ENCODE data around the gene RNF44. TPM values are rescaled to one million over a fixed set of nuclear protein-coding genes. Genes with fewer than 3 reads are reported as not detected.

The RNF44 gene
- total and polyA plus RNA-seq, 4 donors = 3.2 to 6.4 (median 4.7) TPM

DNA sequence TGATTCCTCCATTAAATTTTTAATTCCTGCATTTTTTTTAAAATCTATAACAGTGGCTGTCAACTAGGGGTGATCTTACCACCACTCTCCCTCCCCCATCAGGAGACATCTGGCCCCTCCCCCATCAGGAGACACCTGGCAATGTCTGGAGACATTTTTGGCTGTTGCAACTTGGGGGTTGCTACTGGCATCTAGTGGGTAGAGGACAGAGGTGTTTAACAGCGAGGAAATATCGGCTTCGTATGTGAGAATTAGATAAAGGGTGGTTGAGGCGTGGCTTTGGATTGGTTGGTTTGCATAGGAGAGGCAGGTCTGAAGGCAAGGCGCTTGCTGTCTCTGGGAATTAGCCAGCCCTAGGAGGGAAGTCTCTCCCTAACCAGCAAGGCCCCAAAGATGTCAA is 22.5 kb upstream of the RNF44 start:
- no peak overlapping the region for H3K9ac ChIP-seq (ENCODE audit: low read depth in 1 of 2, low read length in 2 of 2)
- H3K4me3 ChIP-seq (ENCODE audit: low read depth in 1 of 3, low read length in 3 of 3) = no peak overlapping the region
- H3K27ac ChIP-seq (ENCODE audit: low read depth in 1 of 2, low read length in 2 of 2) = no peak overlapping the region
- no peaks in the 10 kb centered on the region for H3K4me1 ChIP-seq (ENCODE audit: control insufficient read depth in 4 of 4, insufficient read depth in 4 of 4, low read length in 3 of 4)
- no peaks in the 10 kb centered on the region for H3K9me3 ChIP-seq (ENCODE audit: control insufficient read depth in 4 of 4, low read length in 3 of 4)
- H3K36me3 ChIP-seq (ENCODE audit: control insufficient read depth in 4 of 4, insufficient read depth in 3 of 4, low read depth in 1 of 4, low read length in 3 of 4) = no peaks in the 10 kb centered on the region
- 70% methylated on average over 5 of the region's 5 CpGs for WGBS
- no peak for DNase-seq (ENCODE audit: low spot score)
- TF ChIP-seq YY1 (IDR thresholded peaks at IDR 0.05) = no peak
- TF ChIP-seq, protein P1, sequence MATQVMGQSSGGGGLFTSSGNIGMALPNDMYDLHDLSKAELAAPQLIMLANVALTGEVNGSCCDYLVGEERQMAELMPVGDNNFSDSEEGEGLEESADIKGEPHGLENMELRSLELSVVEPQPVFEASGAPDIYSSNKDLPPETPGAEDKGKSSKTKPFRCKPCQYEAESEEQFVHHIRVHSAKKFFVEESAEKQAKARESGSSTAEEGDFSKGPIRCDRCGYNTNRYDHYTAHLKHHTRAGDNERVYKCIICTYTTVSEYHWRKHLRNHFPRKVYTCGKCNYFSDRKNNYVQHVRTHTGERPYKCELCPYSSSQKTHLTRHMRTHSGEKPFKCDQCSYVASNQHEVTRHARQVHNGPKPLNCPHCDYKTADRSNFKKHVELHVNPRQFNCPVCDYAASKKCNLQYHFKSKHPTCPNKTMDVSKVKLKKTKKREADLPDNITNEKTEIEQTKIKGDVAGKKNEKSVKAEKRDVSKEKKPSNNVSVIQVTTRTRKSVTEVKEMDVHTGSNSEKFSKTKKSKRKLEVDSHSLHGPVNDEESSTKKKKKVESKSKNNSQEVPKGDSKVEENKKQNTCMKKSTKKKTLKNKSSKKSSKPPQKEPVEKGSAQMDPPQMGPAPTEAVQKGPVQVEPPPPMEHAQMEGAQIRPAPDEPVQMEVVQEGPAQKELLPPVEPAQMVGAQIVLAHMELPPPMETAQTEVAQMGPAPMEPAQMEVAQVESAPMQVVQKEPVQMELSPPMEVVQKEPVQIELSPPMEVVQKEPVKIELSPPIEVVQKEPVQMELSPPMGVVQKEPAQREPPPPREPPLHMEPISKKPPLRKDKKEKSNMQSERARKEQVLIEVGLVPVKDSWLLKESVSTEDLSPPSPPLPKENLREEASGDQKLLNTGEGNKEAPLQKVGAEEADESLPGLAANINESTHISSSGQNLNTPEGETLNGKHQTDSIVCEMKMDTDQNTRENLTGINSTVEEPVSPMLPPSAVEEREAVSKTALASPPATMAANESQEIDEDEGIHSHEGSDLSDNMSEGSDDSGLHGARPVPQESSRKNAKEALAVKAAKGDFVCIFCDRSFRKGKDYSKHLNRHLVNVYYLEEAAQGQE (IDR thresholded peaks at IDR 0.05) = no peak
- TF ChIP-seq RAD21 (IDR thresholded peaks at IDR 0.05) = no peak
- no peaks in the 10 kb centered on the region for H3K27me3 ChIP-seq (ENCODE audit: control insufficient read depth in 4 of 4, insufficient read depth in 4 of 4, low read length in 3 of 4)

DNA sequence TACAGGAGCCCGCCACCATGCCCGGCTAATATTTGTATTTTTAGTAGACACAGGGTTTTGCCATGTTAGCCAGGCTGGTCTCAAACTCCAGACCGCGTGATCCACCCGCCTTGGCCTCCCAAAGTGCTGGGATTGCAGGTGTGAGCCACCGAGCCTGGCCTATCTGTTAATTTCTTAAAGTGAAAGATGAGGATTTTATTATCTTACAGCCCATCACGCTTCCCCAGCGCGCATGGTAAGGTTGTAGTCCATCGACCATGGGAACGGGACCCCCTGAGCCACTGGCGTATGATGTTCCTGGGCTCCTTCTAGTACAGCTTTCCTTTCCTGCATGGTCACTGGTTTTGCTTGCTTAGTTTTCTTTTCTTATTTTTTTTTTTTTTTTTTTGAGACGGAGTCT is 20.6 kb upstream of the RNF44 start:
- no peak overlapping the region for H3K9ac ChIP-seq (ENCODE audit: low read depth in 1 of 2, low read length in 2 of 2)
- H3K27ac ChIP-seq (ENCODE audit: low read depth in 1 of 2, low read length in 2 of 2) = no peak overlapping the region
- H3K9me3 ChIP-seq (ENCODE audit: control insufficient read depth in 4 of 4, low read length in 3 of 4) = no peaks in the 10 kb centered on the region
- no peaks in the 10 kb centered on the region for H3K36me3 ChIP-seq (ENCODE audit: control insufficient read depth in 4 of 4, insufficient read depth in 3 of 4, low read depth in 1 of 4, low read length in 3 of 4)
- H3K27me3 ChIP-seq (ENCODE audit: control insufficient read depth in 4 of 4, insufficient read depth in 4 of 4, low read length in 3 of 4) = no peaks in the 10 kb centered on the region
- H3K4me1 ChIP-seq (ENCODE audit: control insufficient read depth in 4 of 4, insufficient read depth in 4 of 4, low read length in 3 of 4) = no peaks in the 10 kb centered on the region
- TF ChIP-seq, protein P2, sequence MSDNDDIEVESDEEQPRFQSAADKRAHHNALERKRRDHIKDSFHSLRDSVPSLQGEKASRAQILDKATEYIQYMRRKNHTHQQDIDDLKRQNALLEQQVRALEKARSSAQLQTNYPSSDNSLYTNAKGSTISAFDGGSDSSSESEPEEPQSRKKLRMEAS (IDR thresholded peaks at IDR 0.05) = no peak
- no peak for TF ChIP-seq GABPA (IDR thresholded peaks at IDR 0.05 in 1 of 2, conservative IDR thresholded peaks at IDR 0.05 in 1 of 2)
- TF ChIP-seq, protein P3, sequence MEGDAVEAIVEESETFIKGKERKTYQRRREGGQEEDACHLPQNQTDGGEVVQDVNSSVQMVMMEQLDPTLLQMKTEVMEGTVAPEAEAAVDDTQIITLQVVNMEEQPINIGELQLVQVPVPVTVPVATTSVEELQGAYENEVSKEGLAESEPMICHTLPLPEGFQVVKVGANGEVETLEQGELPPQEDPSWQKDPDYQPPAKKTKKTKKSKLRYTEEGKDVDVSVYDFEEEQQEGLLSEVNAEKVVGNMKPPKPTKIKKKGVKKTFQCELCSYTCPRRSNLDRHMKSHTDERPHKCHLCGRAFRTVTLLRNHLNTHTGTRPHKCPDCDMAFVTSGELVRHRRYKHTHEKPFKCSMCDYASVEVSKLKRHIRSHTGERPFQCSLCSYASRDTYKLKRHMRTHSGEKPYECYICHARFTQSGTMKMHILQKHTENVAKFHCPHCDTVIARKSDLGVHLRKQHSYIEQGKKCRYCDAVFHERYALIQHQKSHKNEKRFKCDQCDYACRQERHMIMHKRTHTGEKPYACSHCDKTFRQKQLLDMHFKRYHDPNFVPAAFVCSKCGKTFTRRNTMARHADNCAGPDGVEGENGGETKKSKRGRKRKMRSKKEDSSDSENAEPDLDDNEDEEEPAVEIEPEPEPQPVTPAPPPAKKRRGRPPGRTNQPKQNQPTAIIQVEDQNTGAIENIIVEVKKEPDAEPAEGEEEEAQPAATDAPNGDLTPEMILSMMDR (IDR thresholded peaks at IDR 0.05; ENCODE audit: low read depth, low read length, missing input control) = no peak
- TF ChIP-seq EGR1 (IDR thresholded peaks at IDR 0.05; ENCODE audit: low read depth in 2 of 2) = no peak
- TF ChIP-seq YY1 (IDR thresholded peaks at IDR 0.05) = no peak
- no peak for TF ChIP-seq NR2F2 (IDR thresholded peaks at IDR 0.05)
- TF ChIP-seq, protein P4, sequence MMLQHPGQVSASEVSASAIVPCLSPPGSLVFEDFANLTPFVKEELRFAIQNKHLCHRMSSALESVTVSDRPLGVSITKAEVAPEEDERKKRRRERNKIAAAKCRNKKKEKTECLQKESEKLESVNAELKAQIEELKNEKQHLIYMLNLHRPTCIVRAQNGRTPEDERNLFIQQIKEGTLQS (IDR thresholded peaks at IDR 0.05) = no peak
- TF ChIP-seq FOXA1 (IDR thresholded peaks at IDR 0.05) = no peak
- TF ChIP-seq TAF1 (conservative IDR thresholded peaks at IDR 0.05) = no peak
- TF ChIP-seq SP1 (IDR thresholded peaks at IDR 0.05) = no peak
- TF ChIP-seq HNF4G (IDR thresholded peaks at IDR 0.05) = no peak
- no peak for TF ChIP-seq RXRA (IDR thresholded peaks at IDR 0.05)
- TF ChIP-seq, protein P1 (IDR thresholded peaks at IDR 0.05) = no peak
- no peak for TF ChIP-seq RAD21 (IDR thresholded peaks at IDR 0.05)
- no peak for TF ChIP-seq FOXA2 (IDR thresholded peaks at IDR 0.05)
- no peak for DNase-seq (ENCODE audit: low spot score)
- 96% methylated on average over 13 of the region's 13 CpGs for WGBS
- H3K4me3 ChIP-seq (ENCODE audit: low read depth in 1 of 3, low read length in 3 of 3) = no peak overlapping the region

Measured in liver (tissue), 9 donors.